ENCODE results near the gene NXPH3. TPM values are rescaled to one million over a fixed set of nuclear protein-coding genes. Genes with fewer than 3 reads are reported as not detected.

Gene NXPH3
- total and polyA plus RNA-seq, 2 of the 13 experiments (the other 11 are each of a cell fraction or from before 2014, with no cell fraction given) = 0.04 to 0.58 TPM

DNA sequence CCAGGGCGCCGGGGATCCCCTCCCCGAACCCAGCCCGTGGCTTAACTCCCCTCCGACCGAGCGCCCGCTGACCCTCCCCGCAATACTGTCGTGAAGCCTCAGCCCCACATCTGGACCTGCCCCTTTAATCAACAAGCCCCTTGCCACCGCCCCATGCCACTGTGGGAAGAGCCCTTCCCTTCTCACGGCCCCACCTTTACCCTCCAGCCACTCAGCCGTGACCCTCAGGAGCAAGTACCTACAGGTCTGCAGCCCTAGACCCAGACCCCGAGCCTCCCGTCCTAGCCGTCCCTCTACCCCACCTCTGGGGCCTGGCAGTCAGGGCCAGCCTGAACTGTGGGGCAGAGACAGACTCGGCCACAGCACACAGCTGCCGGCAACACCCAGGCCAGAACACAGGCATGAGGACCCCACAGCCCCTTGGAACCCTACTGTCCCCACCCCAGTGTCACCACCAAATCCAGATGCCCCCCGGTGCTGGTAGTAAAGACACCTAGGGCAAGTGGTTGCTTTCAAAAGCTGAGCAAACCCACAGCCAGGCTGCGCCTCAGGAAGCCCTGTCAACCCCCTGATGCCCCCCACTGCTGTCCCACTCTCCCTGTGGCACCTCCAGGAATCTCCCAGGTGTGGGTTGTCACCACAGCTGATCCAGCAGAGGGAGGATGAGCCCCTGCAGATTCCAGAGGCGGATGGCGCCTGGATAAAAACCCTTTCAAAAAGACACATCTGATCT is 1.4 kb downstream of the NXPH3 start:
- H3K4me2 ChIP-seq (ENCODE audit: low read depth, low read length) = peak overlapping the region; percentile 87
- POLR2A ChIA-PET = no interaction called here
- TF ChIP-seq DNMT1 (CRISPR knock-in tag; IDR thresholded peaks at IDR 0.05) = 0 out of 2 replicates have a peak, but pooled peaks have one; percentile 39
- TF ChIP-seq ZSCAN12 (CRISPR knock-in tag; IDR thresholded peaks at IDR 0.05) = no peak
- no peak for TF ChIP-seq ZNF44 (CRISPR knock-in tag; IDR thresholded peaks at IDR 0.05)
- TF ChIP-seq GPN1 (CRISPR knock-in tag; IDR thresholded peaks at IDR 0.05; ENCODE audit: borderline replicate concordance) = no peak
- TF ChIP-seq, protein P1, sequence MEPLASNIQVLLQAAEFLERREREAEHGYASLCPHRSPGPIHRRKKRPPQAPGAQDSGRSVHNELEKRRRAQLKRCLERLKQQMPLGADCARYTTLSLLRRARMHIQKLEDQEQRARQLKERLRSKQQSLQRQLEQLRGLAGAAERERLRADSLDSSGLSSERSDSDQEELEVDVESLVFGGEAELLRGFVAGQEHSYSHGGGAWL (CRISPR knock-in tag; IDR thresholded peaks at IDR 0.05) = no peak
- TF ChIP-seq REPIN1 (CRISPR knock-in tag; IDR thresholded peaks at IDR 0.05; ENCODE audit: borderline replicate concordance, low read depth) = no peak
- no peak for TF ChIP-seq ZFP82 (CRISPR knock-in tag; IDR thresholded peaks at IDR 0.05; ENCODE audit: borderline replicate concordance)
- TF ChIP-seq MED1 (CRISPR knock-in tag; IDR thresholded peaks at IDR 0.05) = no peak
- no peak for TF ChIP-seq ZNF274 (CRISPR knock-in tag; IDR thresholded peaks at IDR 0.05)
- TF ChIP-seq NONO (IDR thresholded peaks at IDR 0.05) = no peak
- TF ChIP-seq NONO (CRISPR knock-in tag; conservative IDR thresholded peaks at IDR 0.05) = no peak
- no peak for TF ChIP-seq NAIF1 (CRISPR knock-in tag; IDR thresholded peaks at IDR 0.05; ENCODE audit: borderline replicate concordance)
- TF ChIP-seq, protein P2, sequence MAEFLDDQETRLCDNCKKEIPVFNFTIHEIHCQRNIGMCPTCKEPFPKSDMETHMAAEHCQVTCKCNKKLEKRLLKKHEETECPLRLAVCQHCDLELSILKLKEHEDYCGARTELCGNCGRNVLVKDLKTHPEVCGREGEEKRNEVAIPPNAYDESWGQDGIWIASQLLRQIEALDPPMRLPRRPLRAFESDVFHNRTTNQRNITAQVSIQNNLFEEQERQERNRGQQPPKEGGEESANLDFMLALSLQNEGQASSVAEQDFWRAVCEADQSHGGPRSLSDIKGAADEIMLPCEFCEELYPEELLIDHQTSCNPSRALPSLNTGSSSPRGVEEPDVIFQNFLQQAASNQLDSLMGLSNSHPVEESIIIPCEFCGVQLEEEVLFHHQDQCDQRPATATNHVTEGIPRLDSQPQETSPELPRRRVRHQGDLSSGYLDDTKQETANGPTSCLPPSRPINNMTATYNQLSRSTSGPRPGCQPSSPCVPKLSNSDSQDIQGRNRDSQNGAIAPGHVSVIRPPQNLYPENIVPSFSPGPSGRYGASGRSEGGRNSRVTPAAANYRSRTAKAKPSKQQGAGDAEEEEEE (CRISPR knock-in tag; IDR thresholded peaks at IDR 0.05; ENCODE audit: borderline replicate concordance) = no peak
- no peak for TF ChIP-seq ARNT2 (CRISPR knock-in tag; IDR thresholded peaks at IDR 0.05; ENCODE audit: low read depth)
- no peak for TF ChIP-seq STAG1 (CRISPR knock-in tag; IDR thresholded peaks at IDR 0.05)
- TF ChIP-seq MEF2D (CRISPR knock-in tag; IDR thresholded peaks at IDR 0.05) = no peak
- no peak for TF ChIP-seq ZNF329 (CRISPR knock-in tag; IDR thresholded peaks at IDR 0.05; ENCODE audit: low read depth)
- TF ChIP-seq KMT2B (CRISPR knock-in tag; IDR thresholded peaks at IDR 0.05) = no peak
- TF ChIP-seq SP1 (IDR thresholded peaks at IDR 0.05) = no peak
- no peak for TF ChIP-seq SP1 (CRISPR knock-in tag; IDR thresholded peaks at IDR 0.05)
- TF ChIP-seq MLLT10 (CRISPR knock-in tag; IDR thresholded peaks at IDR 0.05) = no peak
- TF ChIP-seq, protein P3, sequence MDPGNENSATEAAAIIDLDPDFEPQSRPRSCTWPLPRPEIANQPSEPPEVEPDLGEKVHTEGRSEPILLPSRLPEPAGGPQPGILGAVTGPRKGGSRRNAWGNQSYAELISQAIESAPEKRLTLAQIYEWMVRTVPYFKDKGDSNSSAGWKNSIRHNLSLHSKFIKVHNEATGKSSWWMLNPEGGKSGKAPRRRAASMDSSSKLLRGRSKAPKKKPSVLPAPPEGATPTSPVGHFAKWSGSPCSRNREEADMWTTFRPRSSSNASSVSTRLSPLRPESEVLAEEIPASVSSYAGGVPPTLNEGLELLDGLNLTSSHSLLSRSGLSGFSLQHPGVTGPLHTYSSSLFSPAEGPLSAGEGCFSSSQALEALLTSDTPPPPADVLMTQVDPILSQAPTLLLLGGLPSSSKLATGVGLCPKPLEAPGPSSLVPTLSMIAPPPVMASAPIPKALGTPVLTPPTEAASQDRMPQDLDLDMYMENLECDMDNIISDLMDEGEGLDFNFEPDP (CRISPR knock-in tag; conservative IDR thresholded peaks at IDR 0.05) = 0 out of 2 replicates have a peak, but pooled peaks have one; percentile 82
- TF ChIP-seq EED (CRISPR knock-in tag; IDR thresholded peaks at IDR 0.05) = peak; percentile 60; the same call in 1 of the 2 replicates
- TF ChIP-seq MAFG (CRISPR knock-in tag; IDR thresholded peaks at IDR 0.05) = no peak

More for the DNA sequence above, 1.4 kb downstream of the NXPH3 start:
- no TSS peak for BruUV-seq (replicated peaks)
- Histone ChIP-seq H3K27me3 (ENCODE audit: control insufficient read depth in 1 of 2, insufficient read depth in 2 of 2, low read length in 2 of 2) (peaks cover 5 to 66% of the 10 kb centered on the region in 2 experiments), H3K36me3 (replicated peaks in 1 of 2; ENCODE audit: control insufficient read depth in 1 of 2, insufficient read depth in 2 of 2, low read length in 2 of 2) (no peaks in the 10 kb centered on the region), H3K79me2 (ENCODE audit: insufficient read depth, low read length) (no peaks in the 10 kb centered on the region), H2AFZ (ENCODE audit: low read length) (no peak overlapping the region), H3K4me3 (replicated peaks in 1 of 3; ENCODE audit: insufficient read depth in 1 of 3, low read depth in 2 of 3, low read length in 3 of 3) (peak overlapping the region; percentile 62 to 84 (median 78)), H3K27ac (ENCODE audit: extremely low read length, insufficient read depth, low read length) (no peak overlapping the region), H4K20me1 (ENCODE audit: insufficient read depth, low read length) (no peaks in the 10 kb centered on the region), H3K4me1 (ENCODE audit: insufficient read depth, low read length) (peaks cover 22% of the 10 kb centered on the region), H3K9me3 (ENCODE audit: low read length) (no peaks in the 10 kb centered on the region), H3K9ac (ENCODE audit: insufficient read depth, low read depth, low read length) (peak overlapping the region; percentile 20; the same call in 1 of the 2 replicates)
- in situ Hi-C loops (cut with HindIII; ENCODE audit: extremely low pct_ligation_motif_present, low pct_unique_long_range_greater_than_20kb) (no loop called here), intact Hi-C loops (cut with micrococcal nuclease; ENCODE audit: unreplicated experiment) (loop anchor here (2.0 kb wide), 1 partner anchor 20 kb away; no protein-coding TSS in a partner anchor)
- WGBS (ENCODE audit: low lambda C conversion rate) = 5% methylated on average over 21 of the region's 22 CpGs
- FAIRE-seq (no peak), DNase-seq (ENCODE audit: low spot score) (no peak), ATAC-seq (peak; percentile 39)
- CTCF ChIA-PET (ENCODE audit: low intra/inter-chr PET ratio, low total read pairs) = interaction anchor here (1.1 to 2.9 kb wide), 2 partner anchors 9 to 118 kb away, joined by 4 to 31 read pairs; no protein-coding TSS in a partner anchor

Measured in HepG2 (cell line).